Measurements from ENCODE around the gene NOL4L.

- TF ChIP-seq CTCF (IDR thresholded peaks at IDR 0.05; ENCODE audit: low read length) (no peak), EZH2 (IDR thresholded peaks at IDR 0.05; ENCODE audit: borderline replicate concordance, low read length) (no peak)
Measured at GRCh38 chr20:32474967-32475811, 109.9 kb downstream of the NOL4L start.
